HCT116 (cell line): Measurements from ENCODE around the gene DOCK9. TPM values are rescaled to one million over a fixed set of nuclear protein-coding genes. Genes with fewer than 3 reads are reported as not detected.

Experiments used
- ATAC-seq: fragments of 200-7000 bp; cut with Tn5 transposase; 2 replicates; pipeline ENCODE4 v1.9.1; 2020; ENCODE audit warnings: mild to moderate bottlenecking, moderate library complexity
- BruUV-seq: library from RNA; stranded (reverse); fragments of 400-500 nt; replicated peaks from 2 replicates; lab custom pipeline; 2021; lab: Mats Ljungman, UMichigan
- CTCF ChIA-PET: fragments of 300-600 bp; sonication (Branson Sonifier 250); formaldehyde crosslinking; loops from one replicate; lab custom pipeline; 2021; ENCODE audit warnings: antibody characterized with exemption; lab: Charles Lee
- POLR2A ChIA-PET: fragments of 300-600, 350-600 bp; sonication (Branson Sonifier 250); formaldehyde crosslinking; loops from one replicate; lab custom pipeline; 2021; ENCODE audit warnings: antibody characterized with exemption; lab: Charles Lee
- RAD21 ChIA-PET, 2 experiments: fragments of 300-600 bp; sonication (Branson Sonifier 250); formaldehyde crosslinking; loops; one replicate each; lab custom pipeline; 2023; ENCODE audit warnings: low total read pairs in 2 of 2; ENCODE audit not compliant: uncharacterized antibody in 2 of 2, unreplicated experiment in 2 of 2, low non-redundant PET in 1 of 2; lab: Charles Lee
- DNase-seq: peaks from one replicate; pipeline ENCODE4 v3.0.0-alpha.2; 2010; ENCODE audit warnings: low read depth, low spot score
- H2AFZ ChIP-seq: fragments of 200-600 bp; shearing (Covaris generic), sonication (generic); 2 replicates; pipeline ENCODE4 v1.6.1; 2017; ENCODE audit warnings: low read depth, mixed run types, mixed read lengths, antibody characterized with exemption, low read length; ENCODE audit not compliant: poor library complexity, severe bottlenecking
- H3K27ac ChIP-seq: 2 replicates; pipeline ENCODE4 v1.5.1; 2012; ENCODE audit warnings: low read depth, low read length
- H3K27me3 ChIP-seq: fragments of 200-600 bp; sonication (generic); 2 replicates; pipeline ENCODE4 v1.6.1; 2016; ENCODE audit warnings: mixed run types, low read length, mixed read lengths; ENCODE audit not compliant: insufficient read depth
- H3K36me3 ChIP-seq, 2 experiments: fragments of 200-500 bp in 1 of 2; fragments of 200-600 bp in 1 of 2; sonication (Bioruptor generic) in 1 of 2; sonication (generic) in 1 of 2; 2 replicates each; pipeline versions ENCODE4 v1.5.1 to v1.6.1; 2014 to 2016; ENCODE audit warnings: low read length in 2 of 2, inconsistent platforms in 1 of 2, mixed read lengths in 1 of 2, mixed run types in 1 of 2; ENCODE audit not compliant: insufficient read depth in 2 of 2, control insufficient read depth in 1 of 2
- H3K4me1 ChIP-seq, 2 experiments: fragments of 200-600 bp in 1 of 2; sonication (generic) in 1 of 2; 2 replicates each; pipeline versions ENCODE4 v1.5.1 to v1.6.1; 2012 to 2017; ENCODE audit warnings: low read length in 2 of 2, inconsistent platforms in 1 of 2, mild to moderate bottlenecking in 1 of 2, mixed read lengths in 1 of 2, mixed run types in 1 of 2, moderate library complexity in 1 of 2; ENCODE audit not compliant: insufficient read depth in 2 of 2, control insufficient read depth in 1 of 2
- H3K4me2 ChIP-seq: fragments of 200-600 bp; sonication (generic); 2 replicates; pipeline ENCODE4 v1.6.1; 2017; ENCODE audit warnings: mixed run types, low read length, mixed read lengths
- H3K4me3 ChIP-seq, 2 experiments: fragments of 200-600 bp in 1 of 2; sonication (generic) in 1 of 2; replicated peaks in 1 of 2; 2 replicates each; pipeline ENCODE4 v1.5.1; 2011 to 2016; ENCODE audit warnings: low read length in 2 of 2, control low read depth in 1 of 2, low read depth in 1 of 2, mild to moderate bottlenecking in 1 of 2, mixed read lengths in 1 of 2, mixed run types in 1 of 2
- H3K79me2 ChIP-seq: fragments of 200-600 bp; sonication (generic); 2 replicates; pipeline ENCODE4 v1.6.1; 2017; ENCODE audit warnings: mild to moderate bottlenecking, mixed run types, low read length, moderate library complexity, mixed read lengths; ENCODE audit not compliant: insufficient read depth
- H3K9ac ChIP-seq: fragments of 200-600 bp; sonication (generic); 2 replicates; pipeline ENCODE4 v1.6.1; 2016; ENCODE audit warnings: low read length, mixed read lengths
- H3K9me2 ChIP-seq: fragments of 200-600 bp; sonication (generic), shearing (Covaris generic); 2 replicates; pipeline ENCODE4 v1.6.1; 2017; ENCODE audit warnings: mixed run types, mild to moderate bottlenecking, moderate library complexity; ENCODE audit not compliant: insufficient read depth
- H3K9me3 ChIP-seq, 2 experiments: fragments of 200-500 bp in 1 of 2; fragments of 200-600 bp in 1 of 2; sonication (Bioruptor generic) in 1 of 2; sonication (generic) in 1 of 2; 2 replicates each; pipeline ENCODE4 v1.6.1; 2014 to 2017; ENCODE audit warnings: low read length in 2 of 2, mixed read lengths in 2 of 2, inconsistent platforms in 1 of 2, low read depth in 1 of 2, mild to moderate bottlenecking in 1 of 2, mixed run types in 1 of 2, moderate library complexity in 1 of 2; ENCODE audit not compliant: control insufficient read depth in 1 of 2, insufficient read depth in 1 of 2
- H4K20me1 ChIP-seq: fragments of 200-600 bp; sonication (generic), shearing (Covaris generic); 2 replicates; pipeline ENCODE4 v1.6.1; 2017; ENCODE audit warnings: mixed run types, mild to moderate bottlenecking, moderate library complexity; ENCODE audit not compliant: insufficient read depth
- CEBPB ChIP-seq: IDR thresholded peaks from 2 replicates; pipeline ENCODE4 v1.6.1; 2012; ENCODE audit warnings: low read depth
- EGR1 ChIP-seq: IDR thresholded peaks from 2 replicates; pipeline ENCODE4 v1.6.1; 2012; ENCODE audit warnings: low read depth
- ELF1 ChIP-seq: IDR thresholded peaks from 2 replicates; pipeline ENCODE4 v1.6.1; 2012; ENCODE audit warnings: low read depth, borderline replicate concordance
- EZH2 ChIP-seq: fragments of 200-600 bp; sonication (generic); IDR thresholded peaks from 2 replicates; pipeline ENCODE4 v1.6.1; 2017; ENCODE audit warnings: antibody characterized with exemption, mixed run types
- POLR2AphosphoS5 ChIP-seq: IDR thresholded peaks from 2 replicates; pipeline ENCODE4 v1.6.1; 2011; ENCODE audit warnings: mild to moderate bottlenecking, low read depth, low read length, moderate library complexity
- RAD21 ChIP-seq: IDR thresholded peaks from 2 replicates; pipeline ENCODE4 v1.6.1; 2012; ENCODE audit warnings: low read depth, mild to moderate bottlenecking
- SP1 ChIP-seq: IDR thresholded peaks from 2 replicates; pipeline ENCODE4 v1.6.1; 2012; ENCODE audit warnings: low read depth
- TCF7L2 ChIP-seq: IDR thresholded peaks from 2 replicates; pipeline ENCODE4 v1.7.0; 2011; ENCODE audit warnings: borderline replicate concordance, inconsistent platforms; ENCODE audit not compliant: insufficient read depth, insufficient read length; ENCODE audit errors: extremely low read depth
- YY1 ChIP-seq: IDR thresholded peaks from 2 replicates; pipeline ENCODE4 v1.6.1; 2011; ENCODE audit warnings: low read length, low read depth, moderate library complexity, mild to moderate bottlenecking; ENCODE audit not compliant: insufficient replicate concordance; ENCODE audit errors: extremely low read depth
- ZBTB33 ChIP-seq: IDR thresholded peaks from 2 replicates; pipeline ENCODE4 v1.6.1; 2011; ENCODE audit warnings: mild to moderate bottlenecking, low read length, moderate library complexity; ENCODE audit not compliant: insufficient replicate concordance; ENCODE audit errors: extremely low read depth
- ZFX ChIP-seq: fragments of 450-650 bp; IDR thresholded peaks from 2 replicates; pipeline ENCODE4 v1.6.1; 2017
- ZNF274 ChIP-seq: fragments of 200-500 bp; sonication (Bioruptor generic); IDR thresholded peaks from 2 replicates; pipeline ENCODE4 v1.6.1; 2014; ENCODE audit warnings: mild to moderate bottlenecking, low read depth, low read length, inconsistent platforms
- intact Hi-C: fragments of 100-400 bp; cut with micrococcal nuclease; formaldehyde crosslinking; loops from 2 replicates; pipeline ENCODE4 v1.10.0; 2022
- total RNA-seq: library from RNA; stranded (reverse); gene quantifications from one replicate; pipeline ENCODE4 v1.2.1, GENCODE V29; 2021; ENCODE audit not compliant: unreplicated experiment
- TF ChIP-seq, protein P1 (sequence below): IDR thresholded peaks from 2 replicates; pipeline ENCODE4 v1.6.1; 2012; ENCODE audit warnings: low read depth

DOCK9 gene
- total RNA-seq, 1 experiment from 2014 or later = 58.8 TPM

DNA sequence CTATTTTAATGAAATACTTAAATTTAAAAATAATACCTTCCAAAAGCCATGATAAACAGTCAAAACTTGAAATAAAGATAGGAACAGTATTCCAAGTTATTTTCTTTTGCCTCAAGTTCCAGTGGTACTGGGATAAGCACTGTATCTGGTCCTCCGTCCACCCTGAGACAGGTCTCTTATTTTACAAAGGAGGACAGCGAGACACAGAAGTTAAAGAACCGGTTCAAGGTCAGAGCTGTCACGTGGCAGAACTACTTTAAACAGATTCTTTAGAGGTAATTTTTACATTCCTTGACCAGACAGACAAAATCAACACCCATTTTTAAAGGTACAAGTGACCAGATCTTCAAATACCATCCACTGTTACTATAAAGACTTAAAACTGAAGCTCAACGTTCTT is 10.4 kb upstream of the DOCK9 start:
- Histone ChIP-seq H4K20me1 (no peaks in the 10 kb centered on the region), H3K4me3 (no peak overlapping the region), H3K9ac (no peak overlapping the region), H3K4me1 (peaks cover 0 to 18% of the 10 kb centered on the region in 2 experiments; a peak in 2 of 4 replicates), H2AFZ (no peak overlapping the region), H3K9me2 (no peaks in the 10 kb centered on the region), H3K79me2 (no peaks in the 10 kb centered on the region; the same call in 1 of the 2 replicates), H3K9me3 (no peaks in the 10 kb centered on the region), H3K27me3 (no peaks in the 10 kb centered on the region), H3K4me2 (no peak overlapping the region), H3K27ac (no peak overlapping the region), H3K36me3 (no peaks in the 10 kb centered on the region)
- TF ChIP-seq CEBPB (no peak), YY1 (no peak), ZNF274 (no peak), POLR2AphosphoS5 (no peak), TCF7L2 (no peak), RAD21 (no peak), SP1 (no peak), ZFX (no peak), EGR1 (no peak), EZH2 (no peak), ZBTB33 (no peak), ELF1 (no peak)
- TF ChIP-seq, protein P1, sequence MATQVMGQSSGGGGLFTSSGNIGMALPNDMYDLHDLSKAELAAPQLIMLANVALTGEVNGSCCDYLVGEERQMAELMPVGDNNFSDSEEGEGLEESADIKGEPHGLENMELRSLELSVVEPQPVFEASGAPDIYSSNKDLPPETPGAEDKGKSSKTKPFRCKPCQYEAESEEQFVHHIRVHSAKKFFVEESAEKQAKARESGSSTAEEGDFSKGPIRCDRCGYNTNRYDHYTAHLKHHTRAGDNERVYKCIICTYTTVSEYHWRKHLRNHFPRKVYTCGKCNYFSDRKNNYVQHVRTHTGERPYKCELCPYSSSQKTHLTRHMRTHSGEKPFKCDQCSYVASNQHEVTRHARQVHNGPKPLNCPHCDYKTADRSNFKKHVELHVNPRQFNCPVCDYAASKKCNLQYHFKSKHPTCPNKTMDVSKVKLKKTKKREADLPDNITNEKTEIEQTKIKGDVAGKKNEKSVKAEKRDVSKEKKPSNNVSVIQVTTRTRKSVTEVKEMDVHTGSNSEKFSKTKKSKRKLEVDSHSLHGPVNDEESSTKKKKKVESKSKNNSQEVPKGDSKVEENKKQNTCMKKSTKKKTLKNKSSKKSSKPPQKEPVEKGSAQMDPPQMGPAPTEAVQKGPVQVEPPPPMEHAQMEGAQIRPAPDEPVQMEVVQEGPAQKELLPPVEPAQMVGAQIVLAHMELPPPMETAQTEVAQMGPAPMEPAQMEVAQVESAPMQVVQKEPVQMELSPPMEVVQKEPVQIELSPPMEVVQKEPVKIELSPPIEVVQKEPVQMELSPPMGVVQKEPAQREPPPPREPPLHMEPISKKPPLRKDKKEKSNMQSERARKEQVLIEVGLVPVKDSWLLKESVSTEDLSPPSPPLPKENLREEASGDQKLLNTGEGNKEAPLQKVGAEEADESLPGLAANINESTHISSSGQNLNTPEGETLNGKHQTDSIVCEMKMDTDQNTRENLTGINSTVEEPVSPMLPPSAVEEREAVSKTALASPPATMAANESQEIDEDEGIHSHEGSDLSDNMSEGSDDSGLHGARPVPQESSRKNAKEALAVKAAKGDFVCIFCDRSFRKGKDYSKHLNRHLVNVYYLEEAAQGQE = no peak
- POLR2A ChIA-PET = no interaction called here
- no peak for DNase-seq
- CTCF ChIA-PET = no interaction called here
- BruUV-seq = no TSS peak
- intact Hi-C loops = no loop called here
- no peak for ATAC-seq
- RAD21 ChIA-PET = no interaction called here
